Upper lobe of left lung (tissue), 4 donors: ENCODE measurements around the gene ITGA1.

Experiments used
- POLR2AphosphoS5 ChIP-seq, 2 donors: sonication (generic); formaldehyde crosslinking; IDR thresholded peaks; one replicate each; pipeline ENCODE4 v1.5.1; 2017; ENCODE audit warnings: antibody characterized with exemption in 2 of 2
- TF ChIP-seq, protein P1 (sequence below), 6 experiments: fragments of 450-650 bp in 4 of 6; fragments of 200-600 bp in 2 of 6; sonication (generic) in 2 of 6; IDR thresholded peaks; one replicate each; pipeline ENCODE4 v1.5.1; 2016 to 2019; ENCODE audit warnings: antibody characterized with exemption in 6 of 6

DNA sequence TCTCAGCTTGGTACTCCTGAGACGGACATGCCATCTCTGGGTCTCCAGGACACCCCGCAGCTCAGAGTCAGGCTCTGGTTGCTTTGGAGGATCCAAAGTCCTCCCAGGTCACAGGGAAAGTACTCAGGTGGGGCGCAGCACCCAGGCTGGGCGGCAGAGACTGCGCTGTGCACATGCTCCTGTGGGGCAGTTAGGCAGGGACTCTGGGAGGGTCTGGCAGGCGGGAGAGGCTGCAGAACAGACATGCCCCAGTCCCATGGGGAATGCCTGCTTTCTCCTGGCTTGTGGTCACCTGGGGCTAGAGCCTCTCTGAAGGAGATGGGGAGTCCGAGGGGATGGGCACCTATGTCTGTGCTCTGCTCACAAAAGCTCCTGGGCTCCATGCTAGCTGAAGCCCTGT lies 156.1 kb downstream of the ITGA1 start:
- TF ChIP-seq, protein P1, sequence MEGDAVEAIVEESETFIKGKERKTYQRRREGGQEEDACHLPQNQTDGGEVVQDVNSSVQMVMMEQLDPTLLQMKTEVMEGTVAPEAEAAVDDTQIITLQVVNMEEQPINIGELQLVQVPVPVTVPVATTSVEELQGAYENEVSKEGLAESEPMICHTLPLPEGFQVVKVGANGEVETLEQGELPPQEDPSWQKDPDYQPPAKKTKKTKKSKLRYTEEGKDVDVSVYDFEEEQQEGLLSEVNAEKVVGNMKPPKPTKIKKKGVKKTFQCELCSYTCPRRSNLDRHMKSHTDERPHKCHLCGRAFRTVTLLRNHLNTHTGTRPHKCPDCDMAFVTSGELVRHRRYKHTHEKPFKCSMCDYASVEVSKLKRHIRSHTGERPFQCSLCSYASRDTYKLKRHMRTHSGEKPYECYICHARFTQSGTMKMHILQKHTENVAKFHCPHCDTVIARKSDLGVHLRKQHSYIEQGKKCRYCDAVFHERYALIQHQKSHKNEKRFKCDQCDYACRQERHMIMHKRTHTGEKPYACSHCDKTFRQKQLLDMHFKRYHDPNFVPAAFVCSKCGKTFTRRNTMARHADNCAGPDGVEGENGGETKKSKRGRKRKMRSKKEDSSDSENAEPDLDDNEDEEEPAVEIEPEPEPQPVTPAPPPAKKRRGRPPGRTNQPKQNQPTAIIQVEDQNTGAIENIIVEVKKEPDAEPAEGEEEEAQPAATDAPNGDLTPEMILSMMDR (IDR thresholded peaks at IDR 0.05): no peak
- TF ChIP-seq POLR2AphosphoS5 (IDR thresholded peaks at IDR 0.05): no peak
